Spinal cord (tissue), 10 donors: ENCODE data around the gene TNIK. TPM values are rescaled to one million over a fixed set of nuclear protein-coding genes. Genes with fewer than 3 reads are reported as not detected.

Experiments
- DNase-seq, 6 donors: peaks; one replicate each; pipeline versions ENCODE4 v3.0.0 to v3.0.0-alpha.2; 2013 to 2015; ENCODE audit warnings: low spot score in 6 of 6, low read depth in 4 of 6
- H3K27ac ChIP-seq: one replicate; pipeline ENCODE4 v1.5.1; 2013; ENCODE audit warnings: low read depth, low read length, control low read depth
- H3K27me3 ChIP-seq: one replicate; pipeline ENCODE4 v1.6.1; 2013; ENCODE audit warnings: low read length; ENCODE audit not compliant: control insufficient read depth, insufficient read depth
- H3K36me3 ChIP-seq: one replicate; pipeline ENCODE4 v1.6.1; 2013; ENCODE audit warnings: low read length; ENCODE audit not compliant: control insufficient read depth, insufficient read depth
- H3K4me1 ChIP-seq: one replicate; pipeline ENCODE4 v1.6.1; 2013; ENCODE audit warnings: low read length; ENCODE audit not compliant: control insufficient read depth, insufficient read depth
- H3K4me3 ChIP-seq: one replicate; pipeline ENCODE4 v1.5.1; 2013; ENCODE audit warnings: low read depth, low read length, control low read depth
- H3K9me3 ChIP-seq: one replicate; pipeline ENCODE4 v1.6.1; 2013; ENCODE audit warnings: low read length; ENCODE audit not compliant: control insufficient read depth, insufficient read depth
- WGBS: methylation state at CpG from one replicate; pipeline ENCODE4 v1.1.5; 2013; ENCODE audit warnings: missing lambda C conversion rate; ENCODE audit not compliant: insufficient coverage; 5-methylcytosine and 5-hydroxymethylcytosine counted together
- polyA plus RNA-seq, 2 donors: library from polyadenylated mRNA; unstranded; fragments of 120-200 nt; gene quantifications; one replicate each; pipeline ENCODE4 v1.2.1, GENCODE V29; 2013; ENCODE audit not compliant: insufficient read length in 2 of 2
- total RNA-seq, 2 donors: library from RNA; depleted of rRNA in 1 of 2; stranded (reverse); fragments of 120-200 nt in 1 of 2; fragments of >200 nt in 1 of 2; gene quantifications; one replicate each; pipeline versions ENCODE4 v1.2.3 to v1.2.4, GENCODE V29; 2013 to 2014
- donor health status: healthy.

TNIK gene
- total and polyA plus RNA-seq, 4 donors = 38.3 to 105 (median 88.5) TPM

DNA sequence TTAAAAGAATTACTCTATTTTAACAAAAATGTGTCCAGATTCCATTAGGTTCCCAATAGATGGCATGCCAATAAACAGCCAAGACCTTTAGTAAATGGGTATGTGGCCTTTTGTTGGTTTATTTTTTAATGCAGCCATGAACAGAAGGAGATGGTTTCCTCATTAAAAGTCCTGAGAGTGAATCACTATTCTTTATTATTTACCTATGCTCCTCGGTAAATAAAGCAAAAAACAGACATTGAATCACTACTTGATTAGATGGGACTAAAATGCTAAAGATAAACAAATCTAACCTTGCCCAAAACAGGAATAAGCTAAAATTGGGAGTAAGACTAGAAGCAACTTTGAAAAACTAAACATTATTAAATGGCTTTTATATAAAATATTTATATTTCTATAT is 94.2 kb downstream of the TNIK start:
- no peaks in the 10 kb centered on the region for H3K27me3 ChIP-seq
- no CpG with 5 or more reads among the region's 1 CpG for WGBS
- H3K36me3 ChIP-seq = no peaks in the 10 kb centered on the region
- H3K27ac ChIP-seq = no peak overlapping the region
- H3K9me3 ChIP-seq = no peaks in the 10 kb centered on the region
- H3K4me3 ChIP-seq = no peak overlapping the region
- no peak for DNase-seq
- peaks cover 5% of the 10 kb centered on the region for H3K4me1 ChIP-seq

- no peaks in the 10 kb centered on the region for H3K36me3 ChIP-seq
- H3K27me3 ChIP-seq = no peaks in the 10 kb centered on the region
- no peak overlapping the region for H3K27ac ChIP-seq
- WGBS = no CpG with 5 or more reads among the region's 2 CpGs
- DNase-seq = peak in 1 of 6 donors; percentile 50
- no peak overlapping the region for H3K4me3 ChIP-seq
- H3K9me3 ChIP-seq = no peaks in the 10 kb centered on the region
- peaks cover 5% of the 10 kb centered on the region for H3K4me1 ChIP-seq
Measured at GRCh38 chr3:171365489-171365888, 94.7 kb downstream of the TNIK start.

DNA sequence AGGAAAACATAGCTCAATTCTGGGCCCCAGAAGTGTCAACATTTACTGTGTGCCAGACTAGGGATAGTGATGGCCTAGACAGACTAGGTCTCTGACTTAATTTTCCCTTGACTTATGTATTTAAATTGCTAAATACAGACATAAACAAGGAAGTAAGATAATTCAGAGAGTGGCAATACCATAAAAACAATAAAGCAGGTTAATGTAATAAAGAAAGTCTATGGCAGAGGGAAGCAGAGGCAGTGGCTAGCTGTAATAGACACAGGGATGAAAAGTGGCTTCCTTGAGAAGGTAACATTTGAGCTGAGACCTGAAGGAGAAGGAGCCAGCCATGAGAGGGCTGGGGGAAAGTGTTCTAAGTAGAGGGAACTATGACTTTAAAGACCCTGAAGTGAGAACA is 95.7 kb downstream of the TNIK start:
- no peaks in the 10 kb centered on the region for H3K36me3 ChIP-seq
- H3K4me1 ChIP-seq = peaks cover 5% of the 10 kb centered on the region
- H3K9me3 ChIP-seq = no peaks in the 10 kb centered on the region
- DNase-seq = no peak
- no peaks in the 10 kb centered on the region for H3K27me3 ChIP-seq
- H3K27ac ChIP-seq = no peak overlapping the region
- no peak overlapping the region for H3K4me3 ChIP-seq

- peaks cover 5% of the 10 kb centered on the region for H3K4me1 ChIP-seq
- no CpG with 5 or more reads among the region's 2 CpGs for WGBS
Measured at GRCh38 chr3:171363202-171363601, 97.0 kb downstream of the TNIK start.

DNA sequence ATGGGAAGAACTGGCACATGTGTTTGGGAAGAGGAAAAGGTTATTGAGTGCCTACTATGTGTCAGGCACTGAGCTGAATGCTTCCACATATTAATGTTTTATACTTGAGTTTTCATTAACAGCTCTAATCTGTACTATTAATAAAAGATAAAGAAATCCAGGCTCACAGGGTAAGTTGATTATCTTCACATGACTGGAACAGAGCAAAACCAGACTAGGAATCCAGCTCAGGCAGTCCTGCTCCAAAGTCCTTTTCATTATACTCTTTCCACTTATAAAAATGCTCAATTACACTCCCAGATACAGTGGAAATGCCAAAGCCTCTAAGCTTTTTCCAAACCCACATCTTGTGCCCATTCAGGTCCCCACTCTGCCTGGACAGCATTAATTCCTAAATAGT is 97.6 kb downstream of the TNIK start:
- no peak overlapping the region for H3K4me3 ChIP-seq
- H3K27me3 ChIP-seq = no peaks in the 10 kb centered on the region
- H3K36me3 ChIP-seq = no peaks in the 10 kb centered on the region
- H3K9me3 ChIP-seq = no peaks in the 10 kb centered on the region
- H3K27ac ChIP-seq = no peak overlapping the region
- peaks cover 5% of the 10 kb centered on the region for H3K4me1 ChIP-seq
- no peak for DNase-seq

More at GRCh38 chr3:171363202-171363601, 97.0 kb downstream of the TNIK start:
- H3K9me3 ChIP-seq = no peaks in the 10 kb centered on the region
- peak in 1 of 6 donors; percentile 67 for DNase-seq
- H3K36me3 ChIP-seq = no peaks in the 10 kb centered on the region
- no peaks in the 10 kb centered on the region for H3K27me3 ChIP-seq
- H3K27ac ChIP-seq = no peak overlapping the region
- H3K4me3 ChIP-seq = no peak overlapping the region

- Histone ChIP-seq H3K9me3 (no peaks in the 10 kb centered on the region), H3K4me3 (no peak overlapping the region), H3K4me1 (peaks cover 3% of the 10 kb centered on the region), H3K27me3 (no peaks in the 10 kb centered on the region), H3K27ac (no peak overlapping the region), H3K36me3 (no peaks in the 10 kb centered on the region)
- DNase-seq = no peak
- no CpG with 5 or more reads among the region's 2 CpGs for WGBS
Measured at GRCh38 chr3:171358881-171359198, 101.4 kb downstream of the TNIK start.

DNA sequence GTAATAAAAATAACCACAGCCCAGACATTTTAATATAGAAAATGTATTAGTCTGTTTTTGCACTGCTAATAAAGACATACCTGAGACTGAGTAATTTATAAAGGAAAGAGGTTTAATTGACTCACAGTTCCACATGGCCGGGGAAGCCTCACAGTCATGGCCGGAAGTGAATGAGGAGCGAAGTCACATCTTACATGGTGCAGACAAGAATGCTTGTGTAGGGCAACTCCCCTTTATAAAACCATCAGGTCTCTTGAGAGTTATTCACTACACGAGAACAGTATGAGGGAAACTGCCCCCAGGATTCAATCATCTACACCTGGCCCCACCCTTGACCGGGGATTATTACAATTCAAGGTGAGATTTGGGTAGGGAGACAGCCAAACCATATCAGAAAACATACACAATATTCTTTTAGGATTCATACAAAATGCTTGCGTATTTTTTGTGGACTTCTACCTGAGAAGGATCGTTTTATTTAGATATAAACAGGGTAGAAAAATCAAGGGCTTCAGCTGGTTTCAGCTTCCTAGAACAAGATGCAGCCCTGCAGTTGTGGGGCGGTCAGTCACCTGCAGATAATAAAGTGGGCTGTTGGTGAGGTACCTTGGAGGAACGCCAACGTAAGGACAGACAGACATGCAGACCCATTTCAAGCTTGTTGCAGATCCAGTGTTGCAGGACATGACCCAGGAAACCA is 101.9 kb downstream of the TNIK start:
- no peak overlapping the region for H3K27ac ChIP-seq
- no peaks in the 10 kb centered on the region for H3K9me3 ChIP-seq
- no peak for DNase-seq
- 90% methylated on average over 2 of the region's 10 CpGs for WGBS
- H3K27me3 ChIP-seq = no peaks in the 10 kb centered on the region
- no peak overlapping the region for H3K4me3 ChIP-seq
- peaks cover 3% of the 10 kb centered on the region for H3K4me1 ChIP-seq
- H3K36me3 ChIP-seq = no peaks in the 10 kb centered on the region

DNA sequence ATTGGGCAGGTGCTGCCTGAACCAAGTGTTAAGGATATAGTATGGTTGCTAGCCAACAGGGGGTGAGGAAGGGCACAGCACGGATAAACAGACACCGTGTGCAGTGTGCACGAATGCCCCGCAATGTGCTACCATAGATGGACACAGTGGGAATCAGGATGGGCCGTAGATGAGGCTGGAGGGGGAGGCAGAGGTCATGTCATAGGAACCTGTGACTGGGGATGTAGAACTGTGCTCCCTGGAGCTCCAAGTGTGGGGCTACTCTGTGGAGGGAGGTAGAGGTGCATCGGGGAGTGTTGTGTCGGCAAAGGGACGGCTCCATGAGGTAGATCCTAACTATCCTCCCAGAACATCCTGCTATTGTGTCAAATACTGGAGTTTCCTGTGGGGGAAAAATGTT is 102.5 kb downstream of the TNIK start:
- DNase-seq = no peak
- Histone ChIP-seq H3K9me3 (no peaks in the 10 kb centered on the region), H3K36me3 (no peaks in the 10 kb centered on the region), H3K27me3 (no peaks in the 10 kb centered on the region), H3K4me1 (peaks cover 3% of the 10 kb centered on the region), H3K4me3 (no peak overlapping the region), H3K27ac (no peak overlapping the region)
- 93% methylated on average over 5 of the region's 8 CpGs for WGBS

- Histone ChIP-seq H3K27ac (no peak overlapping the region), H3K4me3 (no peak overlapping the region), H3K4me1 (peaks cover 3% of the 10 kb centered on the region), H3K27me3 (no peaks in the 10 kb centered on the region), H3K36me3 (no peaks in the 10 kb centered on the region), H3K9me3 (no peaks in the 10 kb centered on the region)
- WGBS = no CpG with 5 or more reads among the region's 3 CpGs
- DNase-seq = no peak
Measured at GRCh38 chr3:171356251-171356650, 104.0 kb downstream of the TNIK start.

DNA sequence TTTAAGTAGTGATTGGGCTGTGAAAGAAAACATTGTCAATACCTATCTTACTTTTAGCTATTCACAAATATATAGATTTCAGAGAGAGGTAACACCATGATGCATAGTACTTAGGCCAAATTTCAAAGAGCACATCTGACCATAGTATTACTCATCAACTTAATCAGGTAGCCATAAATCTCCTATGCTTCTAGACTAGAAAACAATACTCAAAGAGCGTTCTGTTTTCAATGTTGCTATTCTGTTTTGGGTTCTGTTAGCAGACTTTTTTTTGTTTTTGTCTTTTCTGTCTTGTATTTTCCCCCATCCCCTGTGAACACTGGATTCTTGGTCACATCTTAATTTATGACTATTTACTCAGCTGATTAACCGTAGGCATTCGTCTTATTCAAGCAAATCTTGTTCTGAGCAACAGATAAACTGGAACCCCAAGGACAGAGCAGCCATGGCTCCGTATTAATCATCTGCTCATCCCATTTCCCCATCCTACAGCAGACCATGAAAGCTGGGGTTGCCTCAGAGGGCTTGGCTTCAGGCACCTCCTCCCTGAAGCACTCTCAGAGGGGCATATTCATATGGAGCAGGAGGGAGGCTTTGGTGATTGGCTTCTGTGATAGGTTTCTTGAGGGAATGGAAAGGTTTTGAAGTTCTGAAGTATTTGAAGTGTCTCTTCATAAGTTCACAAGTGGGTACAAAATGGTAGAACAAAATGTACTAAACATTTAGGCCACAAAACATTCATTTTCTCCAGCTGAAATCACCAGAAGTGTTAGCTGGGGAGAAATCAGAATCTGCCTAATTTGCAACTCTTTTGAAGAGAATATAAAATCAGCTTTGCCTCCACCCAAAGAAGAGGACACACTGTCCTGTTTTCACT is 105.3 kb downstream of the TNIK start:
- no peak overlapping the region for H3K4me3 ChIP-seq
- 58% methylated on average over 3 of the region's 4 CpGs for WGBS
- peaks cover 3% of the 10 kb centered on the region for H3K4me1 ChIP-seq
- H3K36me3 ChIP-seq = no peaks in the 10 kb centered on the region
- no peaks in the 10 kb centered on the region for H3K27me3 ChIP-seq
- H3K27ac ChIP-seq = no peak overlapping the region
- no peaks in the 10 kb centered on the region for H3K9me3 ChIP-seq
- DNase-seq = no peak
